Measurements from ENCODE around the gene TRAF3IP3.

GRCh38 chr1:209825591-209826434, 70.0 kb downstream of the TRAF3IP3 start:
- no peak for TF ChIP-seq ZNF384 (IDR thresholded peaks at IDR 0.05)
- no peak for TF ChIP-seq TARDBP (IDR thresholded peaks at IDR 0.05)
